Neuronal stem cell (in vitro differentiated cells): ENCODE measurements around the gene TRIP12.
"Not testable (repeated sequence)": the region's sequence is repeated elsewhere in the genome, so short reads cannot be mapped to it uniquely, and the experiment has no call there.

Experiments
- DNase-seq: peaks from one replicate; pipeline ENCODE4 v3.0.0-alpha.2; 2013; ENCODE audit warnings: low spot score
- H2AFZ ChIP-seq: one replicate; pipeline ENCODE4 v1.6.1; 2013; ENCODE audit warnings: mild to moderate bottlenecking, low read length, inconsistent platforms
- H2AK5ac ChIP-seq: 2 replicates; pipeline ENCODE4 v1.6.1; 2013; ENCODE audit warnings: low read depth, mild to moderate bottlenecking, inconsistent platforms, low read length, moderate library complexity, mixed read lengths
- H2BK120ac ChIP-seq: 2 replicates; pipeline ENCODE4 v1.6.1; 2013; ENCODE audit warnings: low read depth, mild to moderate bottlenecking, inconsistent platforms, low read length, moderate library complexity, mixed read lengths
- H2BK12ac ChIP-seq: one replicate; pipeline ENCODE4 v1.6.1; 2013; ENCODE audit warnings: low read length, inconsistent platforms
- H2BK15ac ChIP-seq: 2 replicates; pipeline ENCODE4 v1.6.1; 2013; ENCODE audit warnings: mild to moderate bottlenecking, low read length, inconsistent platforms, mixed read lengths
- H2BK5ac ChIP-seq: one replicate; pipeline ENCODE4 v1.6.1; 2013; ENCODE audit warnings: inconsistent platforms, mild to moderate bottlenecking, low read length, moderate library complexity
- H3K14ac ChIP-seq: one replicate; pipeline ENCODE4 v1.6.1; 2013; ENCODE audit warnings: low read length, inconsistent platforms
- H3K18ac ChIP-seq: 2 replicates; pipeline ENCODE4 v1.6.1; 2013; ENCODE audit warnings: low read length, inconsistent platforms
- H3K23ac ChIP-seq: 2 replicates; pipeline ENCODE4 v1.6.1; 2013; ENCODE audit warnings: low read depth, mild to moderate bottlenecking, mixed read lengths, low read length, inconsistent platforms; ENCODE audit not compliant: poor library complexity
- H3K27ac ChIP-seq: replicated peaks from 3 replicates; pipeline ENCODE4 v1.5.1; 2013; ENCODE audit warnings: low read length, inconsistent platforms
- H3K27me3 ChIP-seq, 3 experiments: 2 replicates each; pipeline ENCODE4 v1.6.1; 2013; ENCODE audit warnings: low read length in 3 of 3, mild to moderate bottlenecking in 2 of 3, inconsistent platforms in 1 of 3, low read depth in 1 of 3, mixed read lengths in 1 of 3, moderate library complexity in 1 of 3; ENCODE audit not compliant: control insufficient read depth in 3 of 3, insufficient read depth in 3 of 3
- H3K36me3 ChIP-seq, 2 donors: replicated peaks in 1 of 2; 2 replicates each; pipeline ENCODE4 v1.6.1; 2013; ENCODE audit warnings: low read length in 2 of 2; ENCODE audit not compliant: control insufficient read depth in 2 of 2, insufficient read depth in 2 of 2
- H3K4ac ChIP-seq: 2 replicates; pipeline ENCODE4 v1.6.1; 2013; ENCODE audit warnings: inconsistent platforms, mild to moderate bottlenecking, low read length, moderate library complexity
- H3K4me1 ChIP-seq, 2 donors: 1 replicate in 1 of 2; 2 replicates in 1 of 2; pipeline ENCODE4 v1.6.1; 2013; ENCODE audit warnings: low read length in 2 of 2, low read depth in 1 of 2; ENCODE audit not compliant: control insufficient read depth in 2 of 2, insufficient read depth in 1 of 2
- H3K4me2 ChIP-seq: one replicate; pipeline ENCODE4 v1.6.1; 2013; ENCODE audit warnings: mild to moderate bottlenecking, low read length, inconsistent platforms; ENCODE audit not compliant: insufficient read depth, poor library complexity, severe bottlenecking
- H3K4me3 ChIP-seq, 2 donors: 2 replicates each; pipeline ENCODE4 v1.5.1; 2013; ENCODE audit warnings: low read length in 2 of 2, mild to moderate bottlenecking in 2 of 2, inconsistent platforms in 1 of 2, moderate library complexity in 1 of 2
- H3K79me1 ChIP-seq: one replicate; pipeline ENCODE4 v1.6.1; 2013; ENCODE audit warnings: low read depth, mild to moderate bottlenecking, inconsistent platforms, low read length, moderate library complexity
- H3K9ac ChIP-seq: one replicate; pipeline ENCODE4 v1.6.1; 2013; ENCODE audit warnings: mild to moderate bottlenecking, low read depth, low read length, inconsistent platforms; ENCODE audit not compliant: poor library complexity
- H3K9me3 ChIP-seq, 2 donors: replicated peaks in 1 of 2; 2 replicates each; pipeline versions ENCODE3 to v1.6.1; 2013; ENCODE audit warnings: low read length in 2 of 2, mild to moderate bottlenecking in 2 of 2, inconsistent platforms in 1 of 2, low read depth in 1 of 2, mixed read lengths in 1 of 2, moderate library complexity in 1 of 2; ENCODE audit not compliant: control insufficient read depth in 2 of 2, insufficient read depth in 1 of 2
- H4K8ac ChIP-seq: one replicate; pipeline ENCODE4 v1.6.1; 2013; ENCODE audit warnings: low read depth, mild to moderate bottlenecking, inconsistent platforms, low read length, moderate library complexity
- H4K91ac ChIP-seq: one replicate; pipeline ENCODE4 v1.6.1; 2013; ENCODE audit warnings: low read length, low read depth, mild to moderate bottlenecking, inconsistent platforms; ENCODE audit not compliant: poor library complexity
- WGBS, 2 donors: extraction: QIAGEN DNeasy Blood & Tissue Kit; methylation state at CpG; one replicate each; pipeline ENCODE4 v1.1.7; 2013; ENCODE audit warnings: missing lambda C conversion rate in 2 of 2, mixed read lengths in 1 of 2; ENCODE audit not compliant: insufficient read length in 2 of 2, insufficient replicate concordance in 1 of 2; ENCODE audit errors: extremely low coverage in 2 of 2; 5-methylcytosine and 5-hydroxymethylcytosine counted together

TRIP12 gene

DNA sequence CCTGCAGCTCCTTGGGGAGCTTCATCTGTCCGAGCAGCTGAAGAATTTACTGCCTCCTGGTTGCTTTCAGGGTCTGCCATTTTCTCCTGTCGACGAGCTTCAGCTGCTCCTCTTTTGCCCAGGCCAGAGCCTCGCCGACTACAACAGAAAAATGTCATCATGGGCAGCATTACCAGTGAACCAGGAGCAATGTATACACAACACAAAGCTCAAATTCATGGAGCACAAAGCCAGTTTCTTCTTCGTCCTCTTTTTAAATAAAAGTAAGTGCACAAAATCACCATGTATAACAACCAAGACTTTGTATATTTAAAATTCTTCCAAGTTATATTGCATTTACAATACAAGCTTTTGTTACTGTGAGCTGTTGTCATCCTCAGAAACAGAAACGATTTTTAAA is 85.0 kb downstream of the TRIP12 start:
- Histone ChIP-seq H3K9ac (no peak overlapping the region), H3K23ac (no peak overlapping the region), H2BK12ac (no peak overlapping the region), H3K4me1 (no peaks in the 10 kb centered on the region), H2BK120ac (no peak overlapping the region), H4K8ac (no peak overlapping the region), H3K4me2 (no peak overlapping the region), H3K4ac (no peak overlapping the region), H3K4me3 (no peak overlapping the region), H2BK15ac (no peak overlapping the region), H3K27me3 (no peaks in the 10 kb centered on the region), H2BK5ac (no peak overlapping the region), H3K36me3 (peaks cover 5 to 92% of the 10 kb centered on the region in 2 donors), H2AFZ (no peak overlapping the region), H2AK5ac (no peak overlapping the region), H3K14ac (no peak overlapping the region), H3K9me3 (no peaks in the 10 kb centered on the region), H3K18ac (no peak overlapping the region), H3K27ac (no peak overlapping the region), H4K91ac (no peak overlapping the region), H3K79me1 (peaks cover 2% of the 10 kb centered on the region)
- DNase-seq, result no peak
- WGBS, 2 donors, result no CpG with 5 or more reads among the region's 7 CpGs

DNA sequence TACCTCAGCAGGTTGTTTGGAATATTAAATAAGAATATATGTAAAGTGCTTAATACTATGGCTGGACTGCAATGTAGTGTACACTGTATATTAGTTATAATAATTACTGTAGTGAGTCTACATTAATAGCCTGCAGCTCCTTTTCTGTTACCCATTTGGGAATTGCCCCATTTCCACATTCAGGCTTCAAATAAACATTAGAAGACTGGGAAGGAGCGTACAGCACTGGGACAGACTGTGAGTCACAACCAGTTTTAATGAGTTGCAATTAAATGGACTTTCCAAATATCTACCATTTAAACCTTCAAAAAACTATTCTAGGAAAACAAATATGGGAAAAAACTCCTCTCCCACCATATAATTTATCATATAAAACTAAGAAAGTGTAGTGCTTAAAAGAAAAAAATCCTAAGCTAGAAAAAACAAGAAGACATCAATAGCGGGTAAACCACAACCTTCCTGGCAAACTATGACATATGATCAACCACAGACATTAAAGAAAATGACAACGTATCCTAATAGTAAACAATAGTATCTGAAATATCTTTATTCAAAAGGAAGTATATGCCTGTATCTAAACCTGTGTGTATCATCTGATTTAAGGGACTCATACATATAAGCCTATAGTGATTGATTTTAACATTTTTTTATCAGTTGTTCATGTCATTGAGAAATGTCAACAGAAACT is 86.1 kb downstream of the TRIP12 start:
- Histone ChIP-seq H3K18ac (no peak overlapping the region), H3K79me1 (peaks cover 2% of the 10 kb centered on the region), H3K36me3 (peaks cover 7 to 92% of the 10 kb centered on the region in 2 donors), H3K14ac (no peak overlapping the region), H3K4ac (no peak overlapping the region), H2AFZ (no peak overlapping the region), H4K8ac (no peak overlapping the region), H2BK15ac (no peak overlapping the region), H2BK120ac (no peak overlapping the region), H4K91ac (no peak overlapping the region), H3K9ac (no peak overlapping the region), H3K4me2 (no peak overlapping the region), H3K27me3 (no peaks in the 10 kb centered on the region), H3K9me3 (no peaks in the 10 kb centered on the region), H3K4me3 (no peak overlapping the region), H2BK12ac (no peak overlapping the region), H3K27ac (no peak overlapping the region), H2BK5ac (no peak overlapping the region), H3K23ac (no peak overlapping the region), H3K4me1 (no peaks in the 10 kb centered on the region), H2AK5ac (no peak overlapping the region)
- DNase-seq, result no peak
- WGBS, 2 donors, result no CpG with 5 or more reads among the region's 3 CpGs

DNA sequence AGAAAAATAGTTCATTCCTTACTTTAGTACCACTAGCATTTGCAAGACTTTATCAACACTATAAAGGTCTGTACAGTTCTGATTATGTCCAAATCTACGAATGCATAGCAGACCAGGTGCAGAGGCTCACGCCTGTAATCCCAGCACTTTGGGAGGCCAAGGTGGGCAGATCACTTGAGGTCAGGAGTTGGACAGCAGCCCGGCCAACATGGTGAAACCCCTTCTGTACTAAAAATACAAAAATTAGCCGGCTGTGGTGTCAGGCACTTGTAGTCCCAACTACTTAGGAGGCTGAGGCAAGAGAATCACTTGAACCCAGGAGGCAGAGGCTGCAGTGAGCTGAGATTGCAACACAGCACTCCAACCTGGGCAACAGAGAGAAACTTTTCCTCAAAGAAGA is 87.4 kb downstream of the TRIP12 start:
- not testable (repeated sequence) for H2BK5ac ChIP-seq, H3K9me3 ChIP-seq, H3K23ac ChIP-seq, H2AK5ac ChIP-seq, H3K4me2 ChIP-seq, H3K18ac ChIP-seq, H3K4ac ChIP-seq, H3K14ac ChIP-seq, H2BK120ac ChIP-seq, H3K4me1 ChIP-seq, H4K8ac ChIP-seq, H2BK12ac ChIP-seq, H3K79me1 ChIP-seq, H2AFZ ChIP-seq, H3K9ac ChIP-seq, DNase-seq, H3K27me3 ChIP-seq, H3K27ac ChIP-seq, H4K91ac ChIP-seq, H2BK15ac ChIP-seq, H3K4me3 ChIP-seq
- WGBS, 2 donors, result no CpG with 5 or more reads among the region's 4 CpGs
- peaks cover 7 to 92% of the 10 kb centered on the region in 2 donors for H3K36me3 ChIP-seq

DNA sequence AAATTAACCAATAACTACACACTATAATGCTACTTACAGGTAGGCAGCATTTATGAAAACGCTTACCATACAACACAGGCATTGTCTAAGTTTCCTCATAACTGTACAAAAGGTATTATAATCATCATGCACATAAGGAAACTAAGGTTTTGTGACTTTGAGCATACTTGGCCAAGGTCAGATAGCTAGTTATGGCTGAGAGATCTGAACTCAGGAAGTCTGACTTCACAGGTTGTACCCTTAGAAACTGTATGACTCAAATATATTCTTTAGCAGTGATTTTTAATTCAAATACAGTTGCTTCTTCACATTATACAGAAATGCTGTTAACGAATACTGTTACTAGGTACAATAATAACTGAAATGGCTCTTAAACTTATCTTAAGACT is 89.3 kb downstream of the TRIP12 start:
- Histone ChIP-seq H3K4me2 (no peak overlapping the region), H3K27ac (no peak overlapping the region), H2BK5ac (no peak overlapping the region), H3K9me3 (no peaks in the 10 kb centered on the region), H3K36me3 (peaks cover 2 to 94% of the 10 kb centered on the region in 2 donors), H4K91ac (no peak overlapping the region), H4K8ac (no peak overlapping the region), H3K4me3 (no peak overlapping the region), H3K23ac (no peak overlapping the region), H3K79me1 (peaks cover 2% of the 10 kb centered on the region), H2AFZ (no peak overlapping the region), H2AK5ac (no peak overlapping the region), H3K9ac (no peak overlapping the region), H2BK120ac (no peak overlapping the region), H3K14ac (no peak overlapping the region), H3K4me1 (no peaks in the 10 kb centered on the region), H3K18ac (no peak overlapping the region), H3K4ac (no peak overlapping the region), H3K27me3 (no peaks in the 10 kb centered on the region), H2BK15ac (no peak overlapping the region), H2BK12ac (no peak overlapping the region)
- no CpG with 5 or more reads among the region's 2 CpGs for WGBS, 2 donors
- no peak for DNase-seq
